Measurements from ENCODE around the gene PLEKHA3. TPM values are rescaled to one million over a fixed set of nuclear protein-coding genes. Genes with fewer than 3 reads are reported as not detected.

PLEKHA3 gene
- total RNA-seq, 1 donor from 2014 or later = 20.7 TPM

DNA sequence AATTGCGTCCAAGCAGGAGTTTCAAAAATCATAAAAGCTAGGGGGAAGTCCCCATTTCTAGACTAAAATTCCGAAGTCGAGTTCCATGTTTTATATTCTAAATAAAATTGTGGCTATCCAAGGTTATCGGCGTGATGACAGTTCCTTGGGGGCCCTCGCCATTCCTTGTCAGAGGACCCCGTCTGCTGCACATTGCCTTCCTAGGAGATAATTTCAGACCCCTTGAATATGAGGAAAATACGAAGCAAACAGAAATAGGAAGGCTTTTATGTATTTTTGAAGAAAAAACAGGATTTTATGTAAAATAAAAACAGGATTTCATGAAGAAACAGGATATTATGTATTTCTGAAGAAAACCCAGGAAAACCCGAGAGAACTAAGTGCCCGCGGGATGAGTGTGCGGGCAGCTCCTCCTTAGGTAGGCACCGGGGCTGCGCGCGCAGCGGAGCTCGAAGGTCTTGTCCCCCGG lies 465 bp upstream of the PLEKHA3 start:
- H3K27me3 Mint-ChIP-seq = no peaks in the 10 kb centered on the region
- no peak for DNase-seq (ENCODE audit: extremely low spot score, unreplicated experiment)
- no peaks in the 10 kb centered on the region for H3K36me3 Mint-ChIP-seq
- H3K9me3 Mint-ChIP-seq = no peaks in the 10 kb centered on the region
- TF ChIP-seq, protein P1, sequence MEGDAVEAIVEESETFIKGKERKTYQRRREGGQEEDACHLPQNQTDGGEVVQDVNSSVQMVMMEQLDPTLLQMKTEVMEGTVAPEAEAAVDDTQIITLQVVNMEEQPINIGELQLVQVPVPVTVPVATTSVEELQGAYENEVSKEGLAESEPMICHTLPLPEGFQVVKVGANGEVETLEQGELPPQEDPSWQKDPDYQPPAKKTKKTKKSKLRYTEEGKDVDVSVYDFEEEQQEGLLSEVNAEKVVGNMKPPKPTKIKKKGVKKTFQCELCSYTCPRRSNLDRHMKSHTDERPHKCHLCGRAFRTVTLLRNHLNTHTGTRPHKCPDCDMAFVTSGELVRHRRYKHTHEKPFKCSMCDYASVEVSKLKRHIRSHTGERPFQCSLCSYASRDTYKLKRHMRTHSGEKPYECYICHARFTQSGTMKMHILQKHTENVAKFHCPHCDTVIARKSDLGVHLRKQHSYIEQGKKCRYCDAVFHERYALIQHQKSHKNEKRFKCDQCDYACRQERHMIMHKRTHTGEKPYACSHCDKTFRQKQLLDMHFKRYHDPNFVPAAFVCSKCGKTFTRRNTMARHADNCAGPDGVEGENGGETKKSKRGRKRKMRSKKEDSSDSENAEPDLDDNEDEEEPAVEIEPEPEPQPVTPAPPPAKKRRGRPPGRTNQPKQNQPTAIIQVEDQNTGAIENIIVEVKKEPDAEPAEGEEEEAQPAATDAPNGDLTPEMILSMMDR (conservative IDR thresholded peaks at IDR 0.05) = no peak
- H3K4me1 Mint-ChIP-seq (ENCODE audit: unreplicated experiment) = peaks cover 32% of the 10 kb centered on the region
- H3K27ac Mint-ChIP-seq = peak overlapping the region; percentile 99
- H3K4me3 Mint-ChIP-seq = peak overlapping the region; percentile 99

DNA sequence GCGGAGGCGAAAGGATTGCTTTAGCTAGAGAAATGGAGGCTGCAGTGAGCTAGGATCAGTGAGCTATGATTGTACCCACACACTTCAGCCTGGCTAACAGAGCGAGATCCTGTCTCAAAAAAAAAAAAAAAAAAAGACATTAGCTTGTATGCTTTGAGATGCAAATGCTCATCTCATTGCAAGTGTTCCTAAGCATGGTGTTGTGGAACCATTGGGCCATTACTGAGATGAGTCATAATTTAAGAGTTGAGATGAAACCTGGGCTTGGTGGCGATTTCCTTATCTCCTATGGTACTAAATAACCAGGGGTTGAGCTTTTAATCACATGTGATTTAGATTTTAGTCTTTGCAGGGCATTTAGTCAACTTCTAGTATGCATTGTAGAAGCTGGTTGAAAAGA lies 2.2 kb downstream of the PLEKHA3 start:
- H3K4me3 Mint-ChIP-seq = peak overlapping the region; percentile 98
- no peaks in the 10 kb centered on the region for H3K27me3 Mint-ChIP-seq
- DNase-seq (ENCODE audit: extremely low spot score, unreplicated experiment) = no peak
- no peaks in the 10 kb centered on the region for H3K9me3 Mint-ChIP-seq
- H3K36me3 Mint-ChIP-seq = peaks cover 16% of the 10 kb centered on the region
- TF ChIP-seq, protein P1 (conservative IDR thresholded peaks at IDR 0.05) = no peak
- H3K27ac Mint-ChIP-seq = no peak overlapping the region
- H3K4me1 Mint-ChIP-seq (ENCODE audit: unreplicated experiment) = peaks cover 42% of the 10 kb centered on the region

DNA sequence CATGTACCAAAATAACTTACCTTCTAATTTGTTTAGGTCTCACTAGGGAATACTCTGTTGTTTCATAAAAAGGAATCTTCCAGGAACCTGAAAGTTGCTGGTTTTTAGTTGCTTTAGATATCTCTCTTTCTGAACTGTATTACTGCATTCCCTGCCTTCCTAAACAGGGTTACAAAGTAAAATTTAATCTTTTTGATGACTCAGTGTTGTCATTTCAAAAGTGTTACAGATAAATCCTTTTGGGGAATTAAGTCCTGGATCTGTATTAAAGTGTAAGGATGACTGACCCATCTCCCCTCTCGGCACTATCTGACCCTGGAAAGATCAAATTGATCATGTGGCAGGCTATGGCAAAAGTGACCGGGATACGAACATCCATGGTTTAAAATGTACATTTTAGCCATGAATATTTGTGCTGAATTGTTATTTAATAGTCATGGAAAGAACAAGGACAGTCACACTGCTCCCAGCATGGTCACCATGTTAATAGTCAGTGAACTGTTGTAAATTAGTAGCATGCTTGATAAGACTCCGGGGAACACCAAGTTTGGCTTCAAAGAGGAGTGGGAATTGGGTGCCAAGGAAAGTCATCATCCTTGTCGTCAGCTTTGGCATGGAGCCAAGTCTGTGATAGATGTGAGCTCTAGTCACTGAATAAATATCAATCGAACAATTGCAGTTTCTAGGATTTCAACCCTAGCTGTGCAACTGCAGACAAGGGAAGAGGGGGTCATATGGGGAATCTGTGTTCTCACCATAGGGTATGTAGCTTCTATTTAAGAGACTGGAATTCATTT lies 4.2 kb downstream of the PLEKHA3 start:
- Mint-ChIP-seq H3K9me3 (no peaks in the 10 kb centered on the region), H3K4me1 (ENCODE audit: unreplicated experiment) (peaks cover 35% of the 10 kb centered on the region), H3K36me3 (peaks cover 24% of the 10 kb centered on the region), H3K27ac (no peak overlapping the region), H3K4me3 (no peak overlapping the region), H3K27me3 (no peaks in the 10 kb centered on the region)
- TF ChIP-seq, protein P1 (conservative IDR thresholded peaks at IDR 0.05) = no peak
- DNase-seq (ENCODE audit: extremely low spot score, unreplicated experiment) = no peak

DNA sequence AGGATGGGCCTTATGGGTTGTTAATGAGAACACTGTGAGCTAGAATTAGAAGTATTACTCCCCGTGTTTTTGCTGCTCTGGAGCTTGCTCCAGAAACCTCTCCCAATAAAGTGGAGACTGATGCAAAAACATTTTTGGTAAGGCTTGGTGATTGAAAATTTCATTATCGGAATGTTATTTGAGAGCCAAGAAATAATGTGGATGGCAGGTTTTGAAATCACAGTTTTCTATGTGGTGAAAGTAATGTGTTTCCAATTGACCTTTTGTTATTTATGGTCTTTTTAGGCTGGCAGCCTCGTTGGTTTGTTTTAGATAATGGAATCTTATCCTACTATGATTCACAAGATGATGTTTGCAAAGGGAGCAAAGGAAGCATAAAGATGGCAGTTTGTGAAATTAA lies 5.1 kb downstream of the PLEKHA3 start:
- no peaks in the 10 kb centered on the region for H3K9me3 Mint-ChIP-seq
- H3K36me3 Mint-ChIP-seq = peaks cover 32% of the 10 kb centered on the region
- DNase-seq (ENCODE audit: extremely low spot score, unreplicated experiment) = no peak
- H3K4me1 Mint-ChIP-seq (ENCODE audit: unreplicated experiment) = peaks cover 35% of the 10 kb centered on the region
- no peak overlapping the region for H3K27ac Mint-ChIP-seq
- no peak overlapping the region for H3K4me3 Mint-ChIP-seq
- TF ChIP-seq, protein P1 (conservative IDR thresholded peaks at IDR 0.05) = no peak
- H3K27me3 Mint-ChIP-seq = no peaks in the 10 kb centered on the region

DNA sequence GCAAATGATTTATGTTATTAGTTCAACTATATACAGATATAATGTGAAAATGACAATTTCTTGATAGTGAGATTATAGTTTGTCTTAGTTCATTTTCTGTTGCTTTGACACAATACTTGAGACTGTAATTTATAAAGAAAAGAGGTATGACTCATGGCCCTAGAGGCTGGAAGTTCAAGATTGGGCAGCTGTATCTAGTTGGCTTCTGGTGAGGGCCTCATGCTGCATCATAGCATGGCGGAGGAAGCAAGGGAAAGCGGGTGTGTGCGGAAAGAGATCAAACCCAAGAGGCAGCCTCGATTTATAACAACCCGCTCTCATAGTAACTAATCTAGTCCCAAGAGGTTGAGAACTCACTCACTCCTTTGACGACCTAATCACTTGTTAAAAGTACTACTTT lies 11.4 kb downstream of the PLEKHA3 start:
- peaks cover 48% of the 10 kb centered on the region for H3K36me3 Mint-ChIP-seq
- TF ChIP-seq, protein P1 (conservative IDR thresholded peaks at IDR 0.05) = no peak
- no peak for DNase-seq (ENCODE audit: extremely low spot score, unreplicated experiment)
- H3K9me3 Mint-ChIP-seq = no peaks in the 10 kb centered on the region
- H3K27ac Mint-ChIP-seq = no peak overlapping the region
- H3K27me3 Mint-ChIP-seq = no peaks in the 10 kb centered on the region
- no peak overlapping the region for H3K4me3 Mint-ChIP-seq
- H3K4me1 Mint-ChIP-seq (ENCODE audit: unreplicated experiment) = no peaks in the 10 kb centered on the region

Measured in type B pancreatic cell (in vitro differentiated cells).